Measurements from ENCODE around the gene DOK1.

The DOK1 gene

DNA sequence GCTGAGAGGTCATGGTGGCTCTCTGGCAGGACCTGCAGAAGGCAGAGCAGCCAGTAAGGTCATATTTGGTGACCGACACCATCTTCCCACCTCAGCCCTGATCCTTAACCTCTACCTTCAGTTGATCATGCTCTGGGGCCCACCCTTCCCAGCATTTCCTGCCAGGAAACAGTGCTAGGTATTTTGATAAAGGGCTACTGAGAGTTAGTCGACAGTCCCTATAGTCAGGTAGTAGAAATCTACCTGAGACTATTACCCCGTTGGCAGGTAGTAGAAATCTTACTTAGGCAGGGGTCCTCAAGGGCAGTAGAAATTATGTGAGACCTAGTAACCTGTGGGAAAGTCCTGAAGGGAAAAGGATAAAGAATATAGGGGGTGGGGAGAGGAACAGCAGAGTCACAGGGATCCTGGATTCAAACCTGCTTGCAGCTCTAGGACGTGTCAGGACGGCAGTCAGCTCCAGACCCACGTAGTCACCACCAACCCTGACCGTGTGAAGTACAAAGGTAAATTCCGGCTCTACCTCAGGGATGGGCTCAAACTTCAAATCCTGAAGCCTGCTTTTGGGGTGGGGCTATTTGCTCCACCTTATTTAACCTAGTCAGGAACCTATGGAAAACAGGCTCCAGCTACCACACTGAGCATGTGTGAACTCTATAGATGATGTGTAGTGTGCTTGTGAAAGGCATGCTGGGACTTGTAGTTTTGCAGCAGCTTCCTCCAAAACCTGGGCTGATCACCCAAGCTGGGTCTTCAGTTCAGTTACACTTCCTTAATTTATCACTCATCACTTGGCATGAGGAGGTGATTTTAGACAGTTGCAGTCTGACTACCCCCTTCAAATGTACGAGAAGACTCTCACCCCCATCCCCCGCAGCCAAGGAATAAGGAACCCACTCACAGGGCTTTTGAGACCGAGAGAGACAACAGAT lies 28.5 kb upstream of the DOK1 start, which contains the start of gene DQX1:
Gene DQX1 (minus strand): TSS at position 515 of the 932 bp plus-strand sequence. CDS start 502 bp downstream, at position 13.
- no peak for FAIRE-seq
- peak; percentile 8 for DNase-seq (ENCODE audit: low spot score)

DNA sequence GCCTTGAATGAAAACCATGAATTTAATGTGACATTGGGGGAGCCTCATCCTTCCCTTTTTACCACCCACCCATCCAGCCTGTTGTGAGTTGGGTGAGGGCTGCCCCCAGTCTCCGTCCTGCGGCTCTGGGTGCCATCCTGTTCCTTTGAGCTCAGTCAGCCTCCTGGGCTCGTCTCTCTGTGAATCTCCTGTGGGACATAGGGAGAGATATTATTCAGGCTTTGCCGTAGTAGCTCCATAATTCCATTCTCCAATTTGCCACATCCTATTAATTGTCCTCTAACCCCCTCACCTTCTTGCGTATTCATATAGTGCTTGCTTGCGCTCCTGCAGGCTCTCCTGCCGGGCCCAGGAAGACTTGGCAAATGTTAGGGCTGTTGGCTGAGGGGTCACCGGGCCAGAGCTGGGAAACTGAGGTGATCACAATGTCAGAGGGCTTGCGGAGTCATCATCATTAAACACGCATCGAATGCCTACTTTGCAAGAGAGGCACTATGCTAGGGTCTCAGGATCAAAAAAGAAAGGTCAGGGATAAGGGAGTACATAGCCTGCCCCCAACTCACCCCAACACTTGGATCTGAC lies 27.8 kb upstream of the DOK1 start:
- DNase-seq (ENCODE audit: low spot score) (no peak), FAIRE-seq (no peak)

DNA sequence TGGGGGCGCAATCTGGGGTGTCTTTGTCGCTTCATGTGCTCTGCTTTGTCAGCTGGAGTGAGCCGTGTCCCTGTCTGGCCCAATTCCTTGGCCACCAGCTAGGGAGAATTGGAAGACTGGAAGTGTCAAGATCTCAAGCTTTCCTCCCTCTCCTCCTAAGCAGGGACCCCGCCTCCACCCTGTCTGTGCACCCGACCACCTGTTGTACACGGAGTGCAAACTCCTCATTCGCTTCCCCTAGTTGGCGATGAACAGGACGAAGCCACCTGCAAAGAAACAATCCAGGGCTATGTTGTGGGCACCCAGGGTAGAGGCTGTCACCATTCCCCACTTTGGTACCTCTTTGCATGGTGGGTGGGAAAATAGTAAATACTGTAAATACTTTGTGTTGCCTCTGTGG lies 26.8 kb upstream of the DOK1 start:
- FAIRE-seq (no peak), DNase-seq (ENCODE audit: low spot score) (no peak)

- FAIRE-seq, result no peak
- no peak for DNase-seq (ENCODE audit: low spot score)
Observed at GRCh38 chr2:74528600-74529356, 25.7 kb upstream of the DOK1 start.

DNA sequence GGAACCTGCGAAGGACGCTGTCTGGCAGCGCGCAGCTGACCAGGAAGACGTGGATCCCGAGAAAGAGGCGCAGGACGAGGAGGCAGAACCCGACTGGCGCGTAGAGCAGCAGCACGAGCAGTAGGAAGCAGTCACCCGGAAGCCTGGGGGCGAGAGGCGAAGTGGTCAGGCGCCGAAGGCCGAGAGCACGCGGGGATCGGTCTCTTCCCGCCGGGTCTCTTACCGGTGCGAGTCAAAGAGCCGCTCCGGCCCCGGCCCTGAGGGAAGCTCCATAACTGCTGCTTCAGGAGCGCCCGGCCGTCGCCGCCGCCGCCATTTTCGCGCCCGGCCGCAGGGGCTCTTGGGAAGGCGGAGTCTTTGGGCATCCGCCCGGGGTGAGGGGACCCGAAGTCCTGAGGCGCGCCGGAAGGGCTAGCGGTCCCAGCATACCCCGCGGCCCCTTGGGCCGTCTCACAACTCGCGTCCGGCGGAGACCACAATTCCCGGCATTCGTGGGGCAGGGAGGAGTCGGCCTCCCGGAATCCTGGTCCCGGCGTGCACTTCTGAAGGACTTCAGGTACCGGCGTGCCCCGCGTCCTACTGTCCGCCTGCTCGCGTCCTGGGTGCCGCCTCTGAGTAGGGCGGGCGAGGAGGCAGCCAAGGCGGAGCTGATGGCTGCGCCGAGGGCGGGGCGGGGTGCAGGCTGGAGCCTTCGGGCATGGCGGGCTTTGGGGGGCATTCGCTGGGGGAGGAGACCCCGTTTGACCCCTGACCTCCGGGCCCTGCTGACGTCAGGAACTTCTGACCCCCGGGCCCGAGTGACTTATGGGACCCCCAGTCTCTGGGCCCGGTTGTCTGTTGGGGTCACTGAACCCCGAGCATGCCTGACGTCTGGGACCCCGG lies 24.9 kb upstream of the DOK1 start, which contains the start of the genes AUP1 and HTRA2:
Gene AUP1 (minus strand): TSS at position 350 of the 882 bp plus-strand sequence. CDS start 77 bp downstream, at position 273.
Gene HTRA2 (plus strand): TSS at position 577 of the 882 bp plus-strand sequence. CDS start 74 bp downstream, at position 651.
- peak; percentile 96 for DNase-seq (ENCODE audit: low spot score)
- FAIRE-seq, result peak; percentile 87

DNA sequence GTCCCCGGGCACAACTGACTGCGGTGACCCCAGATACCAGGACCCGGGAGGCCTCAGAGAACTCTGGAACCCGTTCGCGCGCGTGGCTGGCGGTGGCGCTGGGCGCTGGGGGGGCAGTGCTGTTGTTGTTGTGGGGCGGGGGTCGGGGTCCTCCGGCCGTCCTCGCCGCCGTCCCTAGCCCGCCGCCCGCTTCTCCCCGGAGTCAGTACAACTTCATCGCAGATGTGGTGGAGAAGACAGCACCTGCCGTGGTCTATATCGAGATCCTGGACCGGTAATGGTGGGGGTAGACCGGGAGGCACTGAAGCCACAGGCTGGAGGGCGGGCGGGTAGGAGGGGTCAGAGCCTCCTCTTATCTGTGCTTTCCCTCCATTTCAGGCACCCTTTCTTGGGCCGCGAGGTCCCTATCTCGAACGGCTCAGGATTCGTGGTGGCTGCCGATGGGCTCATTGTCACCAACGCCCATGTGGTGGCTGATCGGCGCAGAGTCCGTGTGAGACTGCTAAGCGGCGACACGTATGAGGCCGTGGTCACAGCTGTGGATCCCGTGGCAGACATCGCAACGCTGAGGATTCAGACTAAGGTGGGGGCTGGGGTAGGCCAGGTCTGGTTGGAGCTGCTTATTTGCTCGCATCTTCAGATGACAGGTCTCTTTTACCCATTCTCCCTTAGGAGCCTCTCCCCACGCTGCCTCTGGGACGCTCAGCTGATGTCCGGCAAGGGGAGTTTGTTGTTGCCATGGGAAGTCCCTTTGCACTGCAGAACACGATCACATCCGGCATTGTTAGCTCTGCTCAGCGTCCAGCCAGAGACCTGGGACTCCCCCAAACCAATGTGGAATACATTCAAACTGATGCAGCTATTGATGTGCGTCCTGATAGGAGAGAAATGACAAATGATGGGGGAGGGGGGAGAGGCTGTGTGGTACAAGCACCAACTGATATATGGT lies 24.0 kb upstream of the DOK1 start:
- FAIRE-seq, result no peak

GRCh38 chr2:74531666-74532065 lies 22.9 kb upstream of the DOK1 start:
- no peak for DNase-seq (ENCODE audit: low spot score)
- FAIRE-seq, result no peak

More for the DNA sequence above, 24.0 kb upstream of the DOK1 start:
- no peak for DNase-seq (ENCODE audit: low spot score)

- FAIRE-seq (no peak), DNase-seq (ENCODE audit: low spot score) (peak; percentile 26)
Observed at GRCh38 chr2:74532222-74532621, 22.3 kb upstream of the DOK1 start.

DNA sequence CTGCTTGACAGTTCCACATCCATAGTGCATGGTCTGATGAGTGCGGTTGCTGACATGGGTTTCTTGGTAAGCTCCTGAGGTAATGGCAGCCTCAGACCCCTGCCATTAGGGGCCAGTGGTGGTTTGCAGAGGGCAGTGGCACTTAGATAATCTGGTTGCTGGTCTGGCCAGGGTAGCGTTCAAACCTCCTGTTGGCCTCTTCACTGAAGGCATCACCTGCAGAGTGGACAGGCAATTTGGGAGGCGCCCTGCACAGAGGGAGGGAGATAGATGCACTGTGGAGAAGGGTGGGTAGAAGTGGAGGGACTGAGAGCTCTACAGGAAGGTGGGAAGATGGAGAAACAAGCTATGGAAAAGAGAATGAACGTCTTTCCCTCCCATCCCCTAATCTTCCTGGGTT lies 21.1 kb upstream of the DOK1 start:
- DNase-seq (ENCODE audit: low spot score) (no peak), FAIRE-seq (no peak)

DNA sequence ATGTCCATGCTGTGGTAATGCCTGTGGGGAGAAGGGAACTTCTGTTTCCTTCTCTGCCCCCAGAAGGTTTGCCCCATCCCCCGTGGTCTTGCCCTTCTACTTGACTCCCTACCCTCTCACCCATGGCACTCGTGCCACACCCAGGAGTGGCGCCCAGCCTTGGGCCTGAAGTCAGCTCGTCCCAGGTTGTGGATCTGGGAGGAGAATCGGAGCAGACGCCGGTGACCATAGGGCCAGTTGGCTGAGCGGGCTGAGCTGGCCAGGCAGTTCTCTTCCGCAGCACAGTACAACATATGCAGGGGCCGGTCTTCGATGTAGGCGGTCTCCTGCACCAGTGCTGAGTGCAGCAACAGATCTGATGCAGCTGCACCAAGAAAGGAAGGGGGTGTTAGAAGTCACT lies 20.1 kb upstream of the DOK1 start:
- DNase-seq (ENCODE audit: low spot score) (no peak), FAIRE-seq (no peak)

DNA sequence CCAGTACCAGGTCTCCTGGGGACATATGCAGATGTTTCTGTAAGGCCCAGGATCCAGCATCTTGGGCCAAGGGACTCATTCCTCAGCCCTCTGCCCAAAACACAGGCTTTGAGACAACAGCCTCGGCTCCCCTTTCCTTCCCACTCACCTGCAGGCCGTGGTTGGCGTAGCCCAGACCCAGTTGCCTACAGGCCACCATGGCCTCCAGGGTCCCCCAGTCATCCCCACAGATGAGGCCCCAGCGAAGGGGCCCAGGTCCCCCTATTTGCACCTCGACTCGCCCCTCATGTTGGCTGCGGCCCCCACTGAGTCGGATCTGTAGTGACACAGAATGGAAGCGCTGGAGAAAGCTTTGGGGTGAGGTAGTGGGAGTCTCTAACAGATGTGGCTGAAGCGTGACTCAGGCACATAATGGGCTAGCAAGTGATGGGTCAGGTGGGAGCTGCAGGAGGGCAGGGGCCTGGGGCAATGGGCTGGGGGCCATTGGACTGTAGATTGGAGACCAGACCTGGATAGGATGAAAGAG lies 19.0 kb upstream of the DOK1 start:
- DNase-seq (ENCODE audit: low spot score) (no peak), FAIRE-seq (no peak)

DNA sequence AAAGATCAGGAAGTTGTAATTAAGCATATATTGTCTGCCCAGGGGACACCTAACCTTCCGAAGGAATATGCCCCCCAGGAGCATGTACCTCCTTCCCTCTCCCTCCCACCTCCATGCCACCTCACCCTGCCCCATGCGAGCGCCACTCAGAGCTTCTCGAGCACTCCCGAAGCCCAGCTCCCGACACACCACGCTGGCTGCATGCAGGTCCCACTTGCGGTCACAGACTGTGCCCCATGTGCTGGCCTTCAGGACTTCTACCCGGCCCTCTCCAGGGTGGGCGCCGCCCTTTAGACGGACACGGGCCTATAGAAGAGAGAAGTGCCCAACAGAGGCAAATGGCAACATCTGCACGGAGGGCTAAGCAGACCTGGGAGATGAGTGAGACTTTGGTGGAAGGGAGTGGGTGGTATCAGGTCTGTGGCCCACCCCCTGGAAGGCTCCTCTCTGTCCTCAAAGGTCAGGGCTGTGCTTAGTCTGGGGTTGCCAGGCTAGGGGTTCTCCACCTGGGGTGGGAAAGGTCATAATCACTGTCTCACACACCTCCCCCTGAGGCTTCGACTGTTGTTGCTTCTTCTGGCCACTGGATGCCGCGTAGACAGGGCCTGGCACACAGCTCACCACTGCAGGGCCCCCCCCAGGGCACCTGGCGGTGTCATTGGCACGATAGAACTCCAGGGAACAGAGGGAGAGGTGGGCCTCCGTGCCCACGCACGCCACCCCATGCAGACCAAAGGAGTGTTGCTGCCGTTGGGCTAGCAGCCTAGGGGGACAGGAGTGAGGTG lies 18.2 kb upstream of the DOK1 start:
- FAIRE-seq, result no peak
- DNase-seq (ENCODE audit: low spot score), result no peak

DNA sequence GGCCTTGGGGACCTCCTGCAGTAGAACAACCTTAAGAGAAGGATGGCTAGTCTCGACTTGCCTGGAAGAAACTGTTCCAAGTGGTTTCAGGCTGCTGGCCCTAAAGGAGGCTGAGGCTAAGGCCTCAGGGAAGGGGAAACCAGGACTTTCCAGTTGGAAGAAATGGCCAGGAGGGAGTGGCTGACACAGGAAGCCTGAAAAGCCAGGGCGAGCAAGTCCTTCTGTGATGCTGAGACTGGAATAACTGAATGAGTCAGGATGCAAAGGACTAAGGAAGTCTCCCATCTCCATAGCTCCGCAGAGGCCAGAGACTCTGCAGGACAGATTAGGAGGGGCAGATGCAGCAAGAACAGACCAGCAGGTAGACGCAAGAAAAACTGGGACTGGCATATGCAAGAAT lies 17.4 kb upstream of the DOK1 start:
- FAIRE-seq, result no peak
- no peak for DNase-seq (ENCODE audit: low spot score)

- DNase-seq (ENCODE audit: low spot score), result no peak
- FAIRE-seq, result no peak
Observed at GRCh38 chr2:74538881-74539339, 15.6 kb upstream of the DOK1 start.

- DNase-seq (ENCODE audit: low spot score) (no peak), FAIRE-seq (no peak)
Observed at GRCh38 chr2:74540291-74540690, 14.2 kb upstream of the DOK1 start.

GRCh38 chr2:74542978-74543377 lies 11.5 kb upstream of the DOK1 start:
- FAIRE-seq (no peak), DNase-seq (ENCODE audit: low spot score) (no peak)

DNA sequence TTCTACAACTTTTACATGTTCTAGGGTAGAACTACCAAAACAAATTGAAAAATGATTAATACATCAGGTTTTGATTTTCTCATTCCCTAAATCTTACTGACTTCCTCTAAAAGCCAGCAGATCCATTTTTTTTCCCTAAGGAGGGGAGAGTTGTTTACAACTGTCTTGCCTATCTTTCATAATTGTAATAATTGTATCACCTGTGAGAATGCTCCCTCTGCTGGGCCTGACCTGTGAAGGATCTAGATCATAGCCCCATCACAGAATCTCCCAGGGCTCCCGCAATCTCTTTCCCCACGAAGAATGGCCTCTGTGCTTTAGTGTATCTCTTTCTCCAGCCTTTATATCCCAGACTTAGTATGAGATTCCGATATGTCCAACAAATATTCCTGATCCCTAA lies 9.9 kb upstream of the DOK1 start:
- FAIRE-seq (no peak), DNase-seq (ENCODE audit: low spot score) (no peak)

- FAIRE-seq, result no peak
- no peak for DNase-seq (ENCODE audit: low spot score)
Observed at GRCh38 chr2:74546004-74546403, 8.5 kb upstream of the DOK1 start.
